SK-N-SH (cell line): Measurements from ENCODE around the gene RIMS4.

Experiments
- CHD2 ChIP-seq: fragments of 150-350 bp; IDR thresholded peaks from 2 replicates; pipeline ENCODE4 v1.6.1; 2018; ENCODE audit warnings: low read length; ENCODE audit not compliant: partially characterized antibody
- CTCF ChIP-seq: fragments of 200-600 bp; sonication (generic); IDR thresholded peaks from 2 replicates; pipeline ENCODE4 v1.6.1; 2017; ENCODE audit warnings: antibody characterized with exemption, mild to moderate bottlenecking, moderate library complexity
- GABPA ChIP-seq: IDR thresholded peaks from 2 replicates; pipeline ENCODE4 v1.4.0; 2012; ENCODE audit warnings: low read depth, mild to moderate bottlenecking
- RCOR1 ChIP-seq: fragments of 150-350 bp; IDR thresholded peaks from 2 replicates; pipeline ENCODE4 v1.6.1; 2017; ENCODE audit warnings: antibody characterized with exemption, low read length

DNA sequence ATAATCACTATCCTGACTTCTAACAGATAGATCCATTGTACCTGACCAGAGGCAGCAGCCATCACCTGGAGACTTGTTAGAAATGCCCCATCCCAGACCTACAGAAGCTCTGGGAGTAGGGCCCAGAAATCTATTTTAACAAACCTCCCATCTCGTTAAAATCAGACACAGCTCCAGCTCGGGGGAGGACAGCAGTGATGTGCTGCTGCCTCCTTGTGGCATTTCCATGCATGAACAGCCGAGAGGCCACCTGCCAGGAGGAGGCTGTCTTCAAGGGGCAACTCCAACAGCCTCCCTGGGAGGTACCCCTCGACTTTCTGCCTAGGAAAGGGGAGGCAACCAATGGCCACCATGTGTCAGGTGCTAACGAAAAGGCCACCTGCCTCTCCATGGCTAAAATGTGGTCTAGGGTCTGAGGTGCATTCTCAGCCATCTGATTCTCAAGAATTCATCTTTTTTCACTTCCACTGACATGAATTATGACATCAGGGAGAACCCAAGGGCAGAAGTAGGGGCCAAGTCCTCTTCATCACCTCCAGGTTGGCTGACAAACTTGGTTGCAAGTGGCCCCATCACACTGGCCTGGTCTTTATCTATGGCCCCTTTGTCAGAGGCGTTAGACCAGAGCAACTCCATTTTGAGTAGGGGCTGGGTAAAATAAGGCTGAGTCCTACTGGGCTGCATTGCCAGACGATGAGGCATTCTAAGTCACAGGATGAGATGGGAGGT is 76.8 kb downstream of the RIMS4 start:
- peak; percentile 95 for TF ChIP-seq CTCF
- TF ChIP-seq CHD2, result no peak
- no peak for TF ChIP-seq RCOR1
- no peak for TF ChIP-seq GABPA
